HCEC 1CT (cell line): ENCODE results near the gene PHF11.

Experiments
- DNase-seq: peaks from one replicate; pipeline ENCODE4 v3.0.0-alpha.2; 2017

PHF11 gene

DNA sequence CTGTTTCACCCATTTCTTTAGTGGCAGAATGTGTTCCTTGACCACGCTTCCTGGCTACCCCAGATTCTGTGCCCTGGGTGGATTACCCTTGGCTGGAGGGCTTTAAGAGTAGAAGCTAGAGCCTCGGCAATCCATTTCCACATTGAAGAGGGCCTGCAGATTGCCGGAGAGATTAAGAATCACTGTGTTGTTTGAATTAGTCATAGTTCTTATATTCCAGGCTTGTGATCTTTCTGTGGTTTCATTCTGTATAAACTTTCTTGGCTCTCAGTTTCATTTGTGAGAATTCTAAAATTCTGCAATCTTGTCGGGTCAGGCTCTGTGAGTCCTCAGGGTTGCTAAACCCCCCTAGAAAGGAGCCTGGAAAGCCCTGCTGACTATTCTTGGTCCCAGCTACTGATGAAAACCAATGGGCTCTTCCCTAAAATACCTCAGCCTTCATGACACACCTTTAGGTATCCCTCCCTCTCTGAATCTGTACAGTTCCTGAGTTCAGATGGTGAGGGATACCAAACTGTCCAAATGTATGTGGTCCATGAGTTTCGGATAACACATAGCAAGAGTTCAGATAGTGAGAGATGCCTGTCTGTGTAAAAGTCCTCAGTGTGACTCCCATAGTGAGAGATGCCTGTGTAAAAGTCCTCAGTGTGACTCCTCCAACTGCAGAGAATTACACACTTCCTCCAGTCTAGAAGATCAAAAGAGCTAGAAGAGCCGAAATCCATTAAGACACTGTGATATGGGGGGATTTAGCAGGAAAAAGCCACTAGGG is 4.3 kb downstream of the PHF11 start:
- peak; percentile 84 for DNase-seq

DNA sequence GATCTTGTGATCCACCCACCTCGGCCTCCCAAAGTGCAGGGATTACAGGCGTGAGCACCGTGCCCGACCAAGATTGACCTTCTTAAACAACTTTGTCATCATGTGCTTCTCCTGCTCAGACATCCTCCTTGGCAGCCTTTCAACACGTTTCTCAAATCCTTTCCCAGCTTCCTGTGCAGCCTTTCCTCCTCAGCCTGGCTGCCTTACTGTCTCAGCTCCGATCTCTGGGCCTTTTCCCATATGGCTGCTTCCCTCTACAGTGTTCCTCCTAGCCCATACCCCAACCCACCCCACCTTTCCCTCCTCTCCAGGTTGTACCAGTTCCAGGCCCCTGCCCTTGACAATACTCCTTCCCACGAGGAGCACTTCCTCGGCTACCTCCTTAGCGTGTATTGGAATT is 7.2 kb downstream of the PHF11 start:
- peak; percentile 82 for DNase-seq

DNA sequence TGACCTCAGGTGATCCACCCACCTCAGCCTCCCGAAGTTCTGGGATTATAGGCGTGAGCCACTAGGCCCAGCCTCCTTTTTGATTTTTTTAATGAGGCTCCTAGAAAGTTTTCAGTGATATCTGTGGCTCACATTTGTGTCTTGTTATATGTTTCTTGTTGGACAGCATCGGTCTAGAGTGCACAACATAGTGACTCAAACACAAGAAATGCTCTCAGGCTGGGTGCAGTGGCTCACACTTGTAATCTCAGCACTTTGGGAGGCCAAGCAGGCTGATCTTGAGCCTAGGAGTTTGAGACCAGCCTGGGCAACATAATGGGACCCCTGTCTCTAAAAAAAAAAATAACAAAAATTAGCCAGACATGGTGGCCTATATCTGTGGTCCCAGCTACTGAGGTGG is 8.2 kb downstream of the PHF11 start:
- DNase-seq = no peak

DNA sequence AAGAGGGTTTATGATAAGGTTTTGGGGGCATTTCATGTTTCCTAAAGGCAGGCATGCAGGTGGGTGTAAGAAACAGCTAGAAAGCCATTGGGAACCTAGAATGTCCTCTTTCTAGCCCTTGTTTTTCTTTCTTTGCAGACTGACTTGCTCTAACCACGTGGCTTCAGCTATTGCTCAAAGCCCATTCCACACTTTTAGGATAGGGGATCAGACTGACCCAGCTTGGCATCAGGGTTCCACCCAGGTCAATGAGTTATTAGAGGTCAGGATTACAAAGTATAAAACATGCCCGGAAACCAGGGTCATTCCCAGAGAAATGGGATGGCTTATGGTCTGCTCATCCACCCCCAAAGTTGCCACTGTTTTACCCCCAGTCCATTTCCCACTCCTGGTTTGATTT is 16.8 kb downstream of the PHF11 start:
- no peak for DNase-seq

DNA sequence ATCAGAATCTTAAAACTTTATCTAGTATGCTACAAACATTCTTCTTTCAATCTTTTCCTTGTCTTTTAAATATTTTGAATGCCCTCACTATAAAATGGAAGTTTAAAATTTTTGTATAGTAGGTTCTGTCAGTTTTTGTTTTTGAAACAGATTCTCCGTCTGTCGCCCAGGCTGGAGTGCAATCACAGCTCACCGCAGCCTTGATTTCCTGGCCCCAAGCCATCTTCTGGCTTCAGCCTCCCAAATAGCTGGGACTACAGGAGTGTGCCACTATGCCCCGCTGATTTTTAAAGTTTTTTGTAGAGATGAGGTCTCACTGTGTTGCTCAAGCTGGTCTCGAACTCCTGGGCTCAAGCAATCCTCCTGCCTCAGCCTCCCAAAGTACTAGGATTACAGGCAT is 20.7 kb downstream of the PHF11 start:
- DNase-seq = no peak

DNA sequence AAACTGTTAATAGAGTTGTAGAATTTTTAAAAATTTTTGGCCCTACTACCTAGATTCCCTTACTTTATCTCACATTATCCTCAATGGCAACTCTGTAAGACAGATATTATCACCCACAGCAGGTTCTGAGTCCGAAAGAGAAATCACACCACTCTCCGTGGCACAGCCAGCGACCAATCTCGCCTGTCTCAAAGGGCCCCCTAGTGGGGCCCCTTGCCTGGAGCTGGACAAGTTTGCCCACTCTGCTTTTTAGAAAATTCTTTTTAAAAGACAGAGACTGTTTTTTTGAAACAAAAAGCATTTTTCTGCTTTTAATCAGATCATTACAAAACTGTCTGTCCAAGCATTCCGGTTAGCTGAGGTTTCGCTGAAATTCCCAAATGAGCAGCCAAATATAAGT is 21.7 kb downstream of the PHF11 start:
- DNase-seq = no peak

DNA sequence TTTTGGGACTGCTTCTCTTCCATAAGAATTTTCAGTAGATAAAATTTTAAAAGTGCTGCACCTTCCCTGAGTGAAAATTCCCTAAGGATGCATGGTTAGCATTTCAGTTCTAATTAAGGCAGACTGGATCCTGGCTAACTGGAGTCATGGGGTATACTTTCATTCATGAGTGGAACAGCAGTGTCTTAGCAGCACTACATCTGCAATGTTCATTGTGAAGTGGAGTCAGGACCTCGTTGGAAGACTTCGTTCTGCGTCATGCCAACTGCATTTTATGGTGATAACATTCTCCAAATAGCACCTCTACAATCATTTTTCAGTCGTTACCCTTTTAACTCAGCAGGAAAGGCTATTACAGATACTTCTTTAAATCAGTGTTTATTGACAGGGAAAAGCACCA is 25.5 kb downstream of the PHF11 start:
- DNase-seq = no peak

DNA sequence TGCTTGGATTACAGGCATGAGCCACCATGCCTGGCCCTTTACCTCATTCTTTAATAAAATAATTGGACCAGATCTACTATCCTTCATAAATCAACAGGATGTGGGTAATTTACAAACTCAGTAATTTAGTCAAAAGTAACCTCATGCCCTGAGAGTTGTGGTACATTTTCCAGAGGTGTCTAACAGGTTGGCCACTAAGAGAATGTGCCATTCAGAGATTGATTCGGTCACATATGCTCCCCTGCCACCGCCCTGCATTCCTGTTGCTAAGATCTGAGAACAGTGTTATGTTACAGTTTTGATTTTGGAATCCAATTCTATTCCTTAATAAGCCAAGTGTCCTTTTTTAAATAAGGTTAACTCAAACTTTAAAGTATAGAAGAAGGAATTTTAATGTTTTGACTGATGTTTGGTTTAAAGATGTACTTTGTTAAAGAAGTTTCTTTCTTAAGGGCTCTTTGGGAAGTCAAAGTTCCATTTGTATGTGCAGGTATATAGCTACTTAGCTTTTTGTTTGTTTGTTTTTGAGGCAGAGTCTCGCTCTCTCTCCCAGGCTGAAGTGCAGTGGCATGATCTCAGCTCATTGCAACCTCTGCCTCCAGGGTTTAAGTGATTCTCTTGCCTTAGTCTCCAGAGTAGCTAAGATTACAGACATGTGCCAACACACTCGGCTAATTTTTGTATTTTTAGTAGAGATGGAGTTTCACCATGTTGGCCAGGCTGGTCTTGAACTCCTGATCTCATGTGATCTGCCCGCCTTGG is 29.2 kb downstream of the PHF11 start:
- no peak for DNase-seq

DNA sequence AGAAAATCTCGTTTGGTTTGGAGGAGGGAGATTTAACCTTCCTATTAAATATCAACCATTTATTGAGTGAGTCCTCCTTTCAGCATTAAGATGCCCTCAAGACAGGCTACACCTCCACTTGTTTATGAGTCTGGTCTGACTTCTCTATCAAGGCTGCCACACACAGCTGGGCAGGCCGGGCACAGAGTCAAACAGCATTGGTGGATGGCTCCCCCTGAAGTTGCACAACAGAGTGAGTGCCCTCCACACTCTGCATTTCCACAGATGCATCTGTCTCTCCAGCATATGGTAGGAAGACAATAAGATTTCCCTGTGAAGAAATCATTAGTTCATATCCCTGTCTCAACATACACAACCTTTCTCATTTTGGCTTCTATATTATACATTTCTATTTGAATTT is 31.4 kb downstream of the PHF11 start:
- DNase-seq = no peak

DNA sequence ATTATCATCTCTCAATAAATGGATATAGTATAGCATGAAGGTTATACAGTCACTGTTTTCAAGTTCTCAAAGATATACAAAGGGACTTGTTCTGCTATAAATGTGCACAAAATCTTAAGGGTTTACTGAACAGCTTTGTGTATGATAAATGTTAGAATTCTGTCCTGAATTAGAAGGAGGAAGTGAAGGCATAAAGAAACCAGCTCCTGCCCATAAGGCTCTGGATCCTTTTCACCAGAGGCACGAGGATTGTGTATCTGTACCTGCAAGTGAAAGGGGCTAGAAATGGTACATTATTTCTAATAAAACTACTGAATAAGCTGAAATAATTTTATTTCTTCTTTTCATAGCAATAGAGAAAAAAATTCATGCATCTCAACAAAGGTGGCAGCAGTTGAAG is 32.4 kb downstream of the PHF11 start:
- DNase-seq = no peak

DNA sequence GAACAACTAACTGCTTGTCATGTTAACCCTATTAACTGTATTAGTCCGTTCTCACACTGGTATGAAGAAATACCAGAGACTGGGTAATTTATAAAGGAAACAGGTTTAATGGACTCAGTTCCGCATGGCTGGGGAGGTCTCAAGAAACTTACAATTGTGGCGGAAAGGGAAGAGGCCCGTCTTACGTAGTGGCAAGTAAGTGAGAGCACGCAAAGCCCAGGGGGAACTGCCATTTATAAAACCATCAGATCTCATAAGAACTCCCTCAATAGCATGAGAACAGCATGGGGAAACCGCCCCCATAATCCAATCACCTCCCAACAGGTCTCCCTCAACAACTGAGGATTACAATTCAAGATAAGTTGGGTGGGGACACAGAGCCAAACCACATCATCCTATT is 34.7 kb downstream of the PHF11 start:
- no peak for DNase-seq

DNA sequence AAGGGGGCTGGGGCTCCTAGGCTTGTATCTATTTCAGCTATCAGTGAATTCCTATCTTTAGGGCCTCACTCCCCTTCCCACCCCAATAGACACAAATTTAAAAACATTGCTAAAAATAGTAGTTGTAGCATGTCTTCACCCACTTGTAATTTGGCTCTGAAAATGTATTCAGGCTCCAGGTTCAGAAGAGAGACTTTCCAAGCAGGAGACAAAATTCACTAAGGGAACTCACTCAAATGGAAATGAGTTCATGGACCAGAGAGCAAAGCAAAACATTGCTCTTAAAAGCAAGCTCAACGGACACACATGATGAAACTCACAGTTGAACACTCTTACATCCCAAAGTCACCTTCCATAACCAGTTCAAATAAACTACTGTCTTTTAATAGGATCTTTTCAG is 36.8 kb downstream of the PHF11 start:
- DNase-seq = no peak

DNA sequence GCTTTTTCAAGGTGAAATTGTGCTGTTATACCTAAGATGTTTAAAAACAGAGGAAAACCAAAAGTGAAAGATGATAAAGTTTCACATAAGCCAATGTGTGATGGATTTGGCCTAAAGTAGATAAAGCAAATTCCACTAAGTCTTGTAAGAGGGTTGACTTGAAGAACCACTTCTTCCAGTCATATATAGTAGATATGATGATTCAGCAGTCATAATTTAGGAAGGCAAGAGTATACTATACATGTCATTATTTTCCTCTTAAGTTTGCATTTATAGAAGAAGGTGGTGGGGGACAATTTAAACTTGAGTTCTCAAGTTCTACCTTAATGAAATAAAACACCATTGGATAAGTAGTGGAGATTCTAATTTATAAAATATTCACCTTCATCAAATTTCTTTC is 37.3 kb downstream of the PHF11 start:
- no peak for DNase-seq

DNA sequence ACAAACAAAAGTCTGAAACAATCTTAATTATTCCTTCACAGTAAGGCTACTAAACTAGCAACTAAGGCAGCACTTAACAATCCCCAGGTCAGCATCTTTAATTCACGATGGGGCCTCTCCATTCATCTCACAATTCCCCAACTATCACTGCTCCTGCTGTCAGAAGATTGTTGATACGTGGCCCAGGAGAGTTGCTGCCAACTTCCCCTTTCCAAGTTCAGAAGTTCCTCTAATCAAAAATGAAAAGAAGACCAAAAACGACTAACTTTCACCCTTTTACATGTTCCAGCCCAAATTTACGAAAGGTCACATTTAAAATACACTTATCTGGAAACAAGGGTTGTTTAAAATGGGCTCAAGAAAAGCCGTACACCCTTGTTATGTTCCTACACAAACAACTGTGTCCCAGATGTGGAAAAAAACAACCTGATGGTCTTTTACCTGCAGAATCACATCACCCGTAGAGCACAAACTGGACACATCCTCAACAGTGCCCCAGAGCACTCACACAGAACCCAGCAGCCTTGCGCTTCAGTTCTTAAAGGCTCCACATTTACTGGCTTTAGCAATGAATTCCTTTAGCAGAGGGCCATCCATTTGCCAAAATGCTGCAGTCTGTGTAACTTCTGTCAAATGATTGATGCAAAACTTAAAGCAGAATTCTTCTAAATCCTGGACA is 38.0 kb downstream of the PHF11 start:
- DNase-seq = no peak

DNA sequence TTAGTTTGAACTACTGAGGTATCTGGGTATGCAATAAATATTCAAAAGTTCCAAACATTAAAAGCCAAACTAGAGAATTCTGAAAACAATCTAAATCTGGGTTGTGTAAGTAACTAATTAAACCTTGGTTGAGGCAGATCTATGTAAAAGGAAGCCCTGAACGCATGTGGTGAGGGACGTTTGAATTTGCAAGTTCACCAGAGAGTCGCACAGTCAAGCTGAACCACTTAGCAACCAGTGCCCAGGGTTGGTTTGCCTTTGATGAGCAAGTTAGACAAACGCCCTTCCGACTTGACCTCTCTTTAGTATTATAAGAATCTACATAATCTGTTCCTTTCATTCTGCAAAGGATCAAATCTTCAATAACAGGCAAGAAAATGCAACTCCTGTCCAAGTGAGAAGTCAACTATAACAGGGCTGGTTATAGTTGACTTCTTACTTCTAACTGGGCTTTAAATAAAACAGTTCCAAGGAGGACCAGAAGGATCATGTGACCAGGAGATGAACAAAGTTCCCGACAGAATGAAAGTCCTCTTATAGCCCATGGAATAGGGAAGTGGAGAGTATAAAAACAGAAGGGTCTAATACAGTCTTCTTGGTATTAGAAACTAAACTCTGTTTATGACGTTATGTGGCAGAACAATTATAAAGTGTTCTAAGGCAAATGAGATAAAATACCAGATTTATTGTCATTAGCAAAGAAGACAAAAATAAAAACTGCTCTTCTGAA is 40.6 kb downstream of the PHF11 start:
- DNase-seq = no peak

DNA sequence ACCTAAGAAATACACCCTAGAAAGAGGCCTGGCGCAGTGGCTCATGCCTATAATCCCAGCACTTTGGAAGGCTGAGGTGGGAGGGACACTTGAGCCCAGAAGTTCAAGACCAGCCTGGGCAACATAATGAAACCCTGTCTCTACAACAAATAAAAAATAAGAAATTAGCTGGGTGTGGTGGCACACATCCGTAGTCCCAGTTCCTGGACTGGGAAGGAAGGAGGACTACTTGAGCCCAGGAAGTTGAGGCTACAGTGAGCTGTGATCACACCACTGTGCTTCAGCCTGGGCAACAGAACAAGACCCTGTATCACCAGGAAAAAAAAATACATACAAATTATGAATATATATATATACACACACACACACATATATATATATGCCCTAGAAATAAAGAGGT is 42.7 kb downstream of the PHF11 start:
- DNase-seq = no peak

DNA sequence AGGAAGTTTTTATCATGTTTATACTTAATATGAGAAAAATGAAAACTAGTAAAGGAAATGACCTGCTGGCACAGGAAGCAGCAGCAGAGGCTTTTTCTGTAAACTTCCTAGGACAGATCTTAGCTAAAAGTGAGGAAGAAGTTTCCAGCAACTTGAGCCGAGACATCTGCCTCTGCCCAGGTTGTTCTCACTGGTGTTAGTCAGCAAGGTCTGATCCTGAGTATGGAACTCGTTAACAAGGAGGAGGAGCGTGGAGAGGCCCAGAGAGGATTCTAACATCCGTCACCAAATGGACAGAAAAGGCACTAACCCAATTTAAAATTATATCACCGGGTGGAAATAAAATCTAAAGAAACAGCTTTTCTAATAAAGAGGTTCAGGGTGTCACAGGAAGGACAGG is 43.6 kb downstream of the PHF11 start:
- DNase-seq = no peak

DNA sequence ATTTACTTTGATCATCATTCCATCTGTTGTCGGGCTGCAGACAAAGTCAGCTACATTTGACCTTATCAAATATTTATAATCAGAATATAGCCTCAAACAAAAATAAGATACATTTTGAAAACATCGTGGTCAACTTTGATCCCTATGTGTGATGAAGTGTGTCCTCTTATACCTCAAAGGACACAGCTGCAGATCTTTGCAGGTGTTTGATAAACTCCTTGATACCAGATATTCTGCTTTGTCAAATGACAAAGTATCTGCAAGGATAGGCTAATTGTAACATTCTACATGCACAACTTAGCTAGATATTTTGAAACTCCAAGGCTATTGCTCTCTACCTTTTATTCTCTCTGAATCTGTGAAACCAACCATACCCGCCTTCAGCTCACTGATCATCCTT is 44.0 kb downstream of the PHF11 start:
- no peak for DNase-seq

DNA sequence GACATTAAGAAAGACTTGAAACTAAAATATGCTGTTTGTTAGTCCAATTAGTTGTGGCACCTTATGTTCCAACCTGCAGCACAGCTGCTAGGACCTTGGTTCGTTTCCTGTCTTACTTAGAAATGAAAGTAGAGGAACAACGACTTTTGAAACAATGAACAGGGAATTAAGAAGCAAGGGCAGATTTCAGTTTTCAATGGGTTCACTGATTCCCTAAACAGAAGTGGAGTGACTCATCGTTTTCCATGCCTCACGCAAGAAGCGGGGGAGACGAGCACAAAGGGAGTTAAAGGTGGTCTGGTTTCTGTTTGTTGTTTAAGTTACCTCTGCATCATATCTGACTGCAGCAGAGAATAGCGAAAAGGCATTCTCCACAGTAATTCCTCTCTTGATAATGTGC is 44.8 kb downstream of the PHF11 start:
- peak; percentile 2 for DNase-seq

DNA sequence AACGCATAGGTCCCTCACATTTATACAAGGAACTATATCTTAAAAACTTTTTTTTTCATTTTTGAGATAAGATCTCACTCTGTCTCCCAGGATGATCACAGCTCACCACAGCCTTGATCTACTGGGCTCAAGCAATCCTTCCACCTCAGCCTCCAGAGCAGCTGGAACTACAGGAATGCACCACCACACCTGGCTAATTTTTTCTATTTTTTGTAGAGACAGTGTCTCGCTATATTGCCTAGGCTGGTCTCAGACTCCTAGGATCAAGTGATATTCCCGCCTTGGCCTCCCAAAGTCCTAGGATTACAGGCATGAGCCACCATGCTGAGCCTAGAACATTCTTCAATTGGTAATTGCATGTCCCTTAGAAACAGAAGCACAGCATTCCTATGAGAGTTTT is 47.9 kb downstream of the PHF11 start:
- no peak for DNase-seq

DNA sequence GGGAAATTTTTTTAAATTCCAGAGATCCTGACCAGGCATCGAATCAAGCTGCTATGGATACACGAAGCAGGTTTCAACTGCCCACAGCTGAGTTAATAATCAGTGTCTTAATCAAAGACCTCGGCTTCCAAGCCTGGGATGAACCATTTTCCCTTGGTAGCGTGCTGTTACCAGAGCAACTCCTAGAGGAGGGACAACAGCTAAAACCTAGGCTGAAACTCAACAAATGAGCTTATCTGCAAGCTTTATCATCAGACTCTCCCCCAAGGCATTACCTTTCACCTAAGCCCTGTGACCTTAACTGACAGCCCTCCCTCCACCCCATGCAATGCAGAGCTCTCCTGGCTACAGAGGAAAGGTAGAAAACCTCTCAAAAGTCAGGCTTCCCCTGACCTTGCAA is 49.9 kb downstream of the PHF11 start:
- no peak for DNase-seq

DNA sequence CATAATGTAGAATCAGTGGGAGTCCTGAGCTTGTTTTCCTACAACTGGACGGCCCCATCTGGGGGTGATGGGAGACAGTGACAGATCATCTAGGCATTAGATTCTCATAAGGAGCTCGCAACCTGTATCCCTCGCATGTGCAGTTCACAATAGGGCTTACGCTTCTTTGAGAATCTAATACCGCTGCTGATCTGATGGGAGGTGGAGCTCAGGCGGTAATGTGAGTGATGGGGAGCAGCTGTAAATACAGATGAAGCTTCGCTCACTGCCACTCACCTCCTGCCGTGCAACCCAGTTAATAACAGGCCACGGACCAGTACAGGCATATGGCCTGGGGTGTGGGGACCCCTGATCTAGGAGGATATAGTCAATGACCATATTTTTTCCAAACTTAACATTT is 50.8 kb downstream of the PHF11 start:
- no peak for DNase-seq

DNA sequence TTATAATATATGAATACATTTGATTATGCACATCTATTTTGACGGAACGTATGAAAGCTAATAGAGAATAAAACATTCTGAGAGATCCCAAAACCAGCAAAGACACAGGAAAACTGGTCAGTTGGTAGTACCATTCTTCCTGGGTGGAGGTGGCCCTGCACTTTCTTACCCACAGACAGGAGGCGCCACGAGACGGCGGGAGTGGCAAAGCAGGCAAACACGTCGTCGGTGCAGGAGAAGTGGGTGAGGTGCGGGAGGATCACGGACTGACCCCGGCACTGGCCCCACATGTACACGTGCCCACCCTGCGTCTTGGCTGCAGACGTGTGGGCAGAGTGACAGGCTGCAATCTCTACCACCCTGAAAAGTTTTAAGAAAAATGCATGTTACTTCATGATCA is 53.5 kb downstream of the PHF11 start:
- DNase-seq = no peak
